HG03442 (cell line): ENCODE measurements around the gene MRFAP1.
"Not testable (repeated sequence)": the region's sequence is repeated elsewhere in the genome, so short reads cannot be mapped to it uniquely, and the experiment has no call there.

Source experiments
- ATAC-seq: cut with Tn5 transposase; IDR thresholded peaks from one replicate; pipeline ENCODE4 v1.9.1; 2021; ENCODE audit warnings: mild to moderate bottlenecking, moderate library complexity; ENCODE audit not compliant: unreplicated experiment

The MRFAP1 gene

DNA sequence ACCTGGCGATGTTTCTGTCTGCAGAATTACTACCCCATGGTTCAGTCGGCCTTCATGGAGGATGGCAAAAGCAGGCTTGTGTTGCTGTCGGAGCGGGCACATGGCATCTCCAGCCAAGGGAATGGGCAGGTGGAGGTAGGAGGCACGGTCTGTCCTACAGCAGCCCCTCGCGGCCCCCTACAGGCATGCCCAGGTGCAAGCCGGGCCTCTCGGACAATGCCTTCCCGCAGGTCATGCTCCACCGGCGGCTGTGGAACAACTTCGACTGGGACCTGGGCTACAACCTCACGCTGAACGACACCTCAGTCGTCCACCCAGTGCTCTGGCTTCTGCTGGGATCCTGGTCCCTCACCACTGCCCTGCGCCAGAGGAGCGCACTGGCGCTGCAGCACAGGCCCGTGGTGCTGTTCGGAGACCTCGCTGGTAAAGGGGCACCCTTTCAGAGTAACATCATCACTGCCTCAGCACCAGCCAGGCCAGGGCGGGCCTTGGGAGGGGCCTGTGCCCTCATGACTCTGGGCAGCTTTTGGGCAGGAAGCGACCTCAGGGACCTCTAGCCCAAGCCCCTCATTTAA, 29.5 kb upstream of the MRFAP1 start:
- ATAC-seq = no peak

DNA sequence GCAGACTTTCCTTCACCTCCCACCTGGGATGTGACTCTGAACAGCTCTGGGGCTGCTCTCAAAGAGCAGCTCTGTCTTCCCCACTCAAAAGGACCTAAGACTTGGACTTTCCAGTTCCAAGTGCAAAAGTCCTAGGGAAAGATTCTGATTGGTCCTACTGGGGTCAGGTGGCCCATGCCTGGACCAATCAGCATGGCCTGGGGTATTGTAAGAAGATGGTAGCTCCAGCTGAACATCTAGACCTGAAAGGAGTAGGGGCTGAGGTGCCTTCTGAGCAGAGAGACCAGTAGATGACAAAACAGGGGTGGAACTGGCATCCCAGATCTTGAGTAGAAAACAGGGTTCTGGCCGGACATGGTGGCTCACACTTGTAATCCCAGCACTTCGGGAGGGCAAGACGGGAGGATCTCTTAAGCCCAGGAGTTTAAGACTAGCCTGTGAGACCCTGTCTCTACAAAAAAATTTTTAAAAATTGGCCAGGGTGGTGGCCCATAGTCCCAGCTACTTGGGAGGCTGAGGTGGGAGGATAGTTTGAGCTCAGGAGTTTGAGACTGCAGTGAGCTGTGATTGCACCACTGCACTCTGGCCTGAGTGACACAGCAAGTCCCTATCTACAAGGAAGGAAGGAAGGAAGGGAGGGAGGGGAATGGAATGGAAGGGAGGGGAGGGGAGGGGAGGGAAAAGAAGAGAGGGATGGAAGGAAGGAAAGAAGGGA, 27.4 kb upstream of the MRFAP1 start:
- ATAC-seq = no peak

DNA sequence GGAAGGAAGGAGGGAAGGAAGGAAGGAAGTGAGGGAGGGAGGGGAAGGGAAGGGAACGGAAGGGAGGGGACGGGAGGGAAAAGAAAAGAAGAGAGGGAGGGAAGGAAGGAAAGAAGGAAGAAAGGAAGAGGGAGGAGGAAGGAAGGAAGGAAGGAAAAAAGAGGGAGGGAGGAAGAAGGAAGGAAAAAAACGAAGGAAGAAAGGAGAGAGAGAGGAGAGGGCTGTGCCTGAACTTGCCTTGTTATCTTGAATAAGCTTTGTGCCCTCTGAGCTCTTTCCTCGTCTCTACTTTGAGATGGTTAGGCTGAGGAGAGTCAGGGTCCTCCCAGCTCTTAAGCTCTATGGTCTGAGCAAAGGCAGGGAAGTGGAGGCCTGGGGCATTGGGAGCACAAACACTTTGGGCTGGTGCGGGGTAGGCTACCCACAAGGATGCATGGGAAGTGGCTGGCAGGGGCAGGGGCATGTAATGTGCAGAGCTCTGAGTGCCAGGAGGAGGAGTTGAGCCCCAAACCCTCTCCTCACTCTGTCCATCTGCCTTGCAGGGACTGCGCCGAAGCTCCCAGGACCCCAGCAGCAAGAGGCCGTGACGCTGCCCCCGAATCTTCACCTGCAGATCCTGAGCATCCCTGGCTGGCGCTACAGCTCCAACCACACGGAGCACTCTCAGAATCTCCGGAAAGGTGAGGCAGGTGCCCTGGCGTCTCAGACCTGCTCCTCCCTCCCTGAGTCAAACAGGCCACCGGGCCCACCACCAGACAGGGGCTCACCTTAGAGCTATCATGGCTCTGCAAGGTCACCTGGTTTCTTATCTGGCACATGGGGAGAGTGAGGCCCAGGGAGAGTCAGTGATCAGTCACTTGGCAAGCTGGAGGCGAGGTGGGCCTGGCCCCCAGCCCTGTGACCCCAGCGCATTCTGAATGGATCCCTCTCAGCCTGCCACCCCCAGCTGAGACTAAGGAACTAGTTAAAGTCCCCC, 26.5 kb upstream of the MRFAP1 start:
- ATAC-seq = no peak

DNA sequence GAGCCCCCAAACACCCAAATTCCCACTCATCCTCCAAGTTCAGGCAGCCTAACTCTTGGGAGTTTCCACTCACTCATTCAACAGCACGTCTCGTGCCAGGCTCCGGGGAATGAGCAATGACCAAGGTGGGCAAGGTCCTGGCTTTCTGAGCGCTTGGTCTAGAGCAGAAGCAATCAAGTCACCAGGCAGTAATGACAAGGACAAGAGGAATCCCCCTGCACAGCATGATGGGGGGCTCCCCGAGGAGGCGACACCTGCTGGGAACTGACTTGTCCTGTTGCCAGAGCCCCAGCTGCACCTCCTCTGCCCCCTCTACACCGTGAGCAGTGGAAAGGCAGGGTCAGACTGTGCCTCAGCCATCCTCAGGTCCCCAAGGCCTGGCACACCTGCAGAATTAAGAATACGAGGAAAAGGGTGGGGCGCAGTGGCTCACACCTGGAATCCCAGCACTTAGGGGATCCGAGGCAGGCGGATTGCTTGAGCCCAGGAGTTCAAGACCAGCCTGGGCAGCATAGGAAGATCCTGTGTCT, 25.7 kb upstream of the MRFAP1 start:
- no peak for ATAC-seq

DNA sequence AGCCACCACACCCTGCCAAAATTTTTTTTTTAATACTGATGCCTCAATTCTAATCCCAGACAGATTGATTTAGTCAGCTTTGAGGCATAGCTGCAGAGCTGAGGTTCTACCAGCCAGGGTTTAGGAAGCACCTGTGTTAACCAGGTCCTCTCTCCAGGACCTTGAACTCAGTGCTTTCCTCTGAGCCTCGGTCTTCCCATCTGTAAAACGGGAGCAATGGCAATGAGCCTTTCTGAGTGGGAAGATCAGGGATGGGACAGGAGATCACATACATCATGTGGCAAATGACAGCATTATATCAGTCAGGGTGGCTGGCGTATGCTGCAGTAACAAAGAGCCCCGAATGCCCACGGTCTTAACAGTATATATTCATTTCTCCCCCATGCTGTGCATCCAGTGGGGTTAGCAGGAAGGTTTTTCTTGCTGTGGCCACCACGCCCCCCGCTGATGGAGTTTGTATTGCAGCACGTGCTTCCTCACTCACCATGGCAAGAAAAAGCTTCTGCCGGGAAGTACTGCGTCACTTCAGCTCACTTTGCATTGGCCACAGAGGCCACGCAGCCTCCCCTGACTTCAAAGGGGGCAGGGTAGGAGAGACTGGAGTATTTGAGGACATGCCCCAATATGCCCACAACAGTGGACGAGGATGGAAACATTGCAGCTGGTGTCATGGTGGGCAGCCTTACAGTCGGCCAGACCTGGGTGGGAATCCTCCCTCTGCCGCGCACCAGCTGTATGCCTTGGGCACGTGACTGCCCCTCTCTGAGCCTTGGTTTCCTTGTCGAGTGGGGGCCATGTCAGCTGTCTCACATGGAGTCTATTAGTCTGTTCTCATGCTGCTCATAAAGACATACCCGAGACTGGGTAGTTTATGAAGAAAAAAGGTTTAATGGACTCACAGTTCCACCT, 24.1 kb upstream of the MRFAP1 start:
- no peak for ATAC-seq

DNA sequence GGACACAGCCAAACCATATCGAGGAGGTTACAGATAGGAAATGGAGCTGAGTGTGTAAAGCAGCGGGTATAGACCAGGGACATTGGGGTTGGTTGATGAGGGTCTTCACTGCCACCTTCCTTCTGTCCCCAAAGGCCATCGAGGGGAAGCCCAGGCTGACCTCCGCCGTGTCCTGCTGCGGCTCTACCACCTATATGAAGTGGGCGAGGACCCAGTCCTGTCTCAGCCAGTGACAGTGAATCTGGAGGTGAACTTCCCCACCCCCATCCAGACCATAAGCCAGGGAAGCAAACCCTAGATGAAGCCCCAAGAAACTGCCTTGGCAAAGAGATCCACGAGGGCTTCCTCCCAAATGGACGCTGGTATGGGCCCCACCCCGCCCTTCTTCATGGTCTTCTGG, 23.2 kb upstream of the MRFAP1 start:
- ATAC-seq = no peak

DNA sequence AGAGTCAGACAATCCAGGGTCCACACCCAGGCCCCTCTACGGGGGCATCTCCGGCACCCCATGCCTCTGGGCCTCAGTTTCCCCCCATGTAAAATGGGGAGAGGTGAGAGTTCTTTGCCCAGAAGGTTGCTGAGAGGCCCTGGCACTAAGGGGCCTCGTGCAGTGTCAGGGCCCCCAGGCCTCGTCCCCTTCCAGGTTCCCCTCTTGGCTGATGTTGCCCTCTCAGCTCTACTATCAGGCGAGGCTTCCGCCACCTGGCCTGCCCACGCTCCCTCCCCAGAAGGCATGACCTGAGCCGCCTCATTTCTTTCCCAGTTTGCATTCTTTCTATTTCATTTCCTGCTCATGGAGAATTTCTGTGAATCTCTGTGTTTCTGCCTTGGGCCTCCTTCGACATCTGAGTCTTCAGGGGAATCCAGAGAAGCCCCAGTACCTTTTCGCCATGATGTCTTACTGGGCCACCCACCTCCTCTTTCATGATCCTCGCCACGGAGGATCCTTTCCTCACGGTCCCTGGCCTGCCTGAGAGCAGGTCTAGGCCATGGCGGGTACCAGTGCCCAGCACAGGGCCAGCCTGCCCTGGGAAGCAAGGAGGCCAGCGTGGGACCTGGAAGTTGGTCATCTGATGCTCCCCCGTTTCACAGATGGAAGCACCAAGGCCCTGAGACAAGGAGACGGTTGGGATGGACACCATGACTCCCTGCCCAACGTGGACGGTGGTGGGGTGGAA, 21.9 kb upstream of the MRFAP1 start:
- ATAC-seq = no peak

DNA sequence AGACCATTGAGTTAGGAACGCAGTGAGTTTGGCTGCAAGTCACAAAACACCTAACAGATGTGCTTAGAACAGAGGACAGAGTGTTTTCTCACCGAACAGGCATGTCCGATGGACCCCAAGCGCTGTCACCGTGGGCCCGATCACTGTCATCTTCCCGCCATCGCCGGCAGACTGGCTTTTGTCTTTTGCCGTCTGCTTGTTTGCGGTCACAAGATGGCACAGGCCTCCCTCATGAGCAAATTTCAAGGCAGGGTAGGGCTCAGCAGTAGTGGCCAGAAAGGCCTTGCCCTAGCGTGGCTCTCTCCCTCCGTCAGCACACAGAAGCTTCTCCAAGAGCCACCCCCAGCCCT, 21.4 kb upstream of the MRFAP1 start:
- no peak for ATAC-seq

DNA sequence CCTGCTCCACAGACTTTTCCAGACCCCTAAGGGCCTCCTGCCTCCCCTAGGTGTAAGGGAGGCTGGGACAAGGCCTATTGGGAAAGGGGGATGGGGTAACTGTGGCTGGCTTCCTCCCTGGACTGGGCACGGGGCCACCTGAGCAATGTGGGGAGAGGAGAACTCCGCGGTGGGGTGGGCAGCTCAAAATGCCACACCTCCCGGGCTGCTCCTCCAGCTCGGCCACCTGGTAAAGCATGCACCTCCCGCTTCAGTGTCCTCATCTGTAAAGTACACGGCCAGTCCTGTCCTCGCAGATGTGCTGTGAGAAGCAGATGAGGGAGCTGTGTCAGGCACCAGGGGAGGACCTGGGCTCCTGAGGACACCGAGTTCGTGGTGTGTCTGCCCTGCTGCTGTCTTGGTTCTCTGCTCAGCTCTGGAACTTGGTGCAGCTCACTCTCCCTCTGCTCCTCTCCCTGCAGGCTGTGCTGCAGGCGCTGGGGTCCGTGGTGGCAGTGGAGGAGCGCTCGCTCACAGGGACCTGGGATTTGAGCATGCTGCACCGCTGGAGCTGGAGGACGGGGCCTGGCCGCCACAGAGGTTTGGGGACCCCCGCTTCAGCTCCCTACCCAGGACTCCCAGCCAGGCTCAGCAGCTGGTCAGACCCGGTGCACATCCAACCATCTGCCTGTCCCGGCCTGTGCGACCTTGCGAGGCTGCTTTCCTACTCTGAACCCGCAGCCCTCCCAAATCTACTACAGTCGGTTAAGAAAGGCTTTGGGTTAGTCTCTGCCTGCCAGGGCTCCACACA, 20.8 kb upstream of the MRFAP1 start:
- ATAC-seq = no peak

DNA sequence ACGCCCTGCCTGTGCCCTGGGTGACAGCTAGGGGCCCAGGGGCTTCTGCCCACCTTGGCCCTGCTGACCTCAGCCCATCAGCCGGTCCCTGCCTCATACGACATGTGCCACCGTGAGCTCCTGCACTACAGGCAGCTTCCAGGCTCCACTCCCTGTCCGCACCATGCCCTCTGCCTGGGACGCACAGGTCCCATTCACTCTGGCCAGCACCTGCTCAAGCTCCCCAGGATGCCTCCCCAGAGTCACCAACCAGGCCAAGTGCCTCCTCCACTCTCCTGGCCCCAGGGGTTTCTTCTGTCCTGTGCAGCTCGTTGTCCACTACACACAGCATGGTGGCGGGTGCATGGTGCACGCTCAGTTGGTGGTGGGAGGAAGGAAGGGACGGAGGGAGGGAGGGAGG, 20.2 kb upstream of the MRFAP1 start:
- no peak for ATAC-seq

DNA sequence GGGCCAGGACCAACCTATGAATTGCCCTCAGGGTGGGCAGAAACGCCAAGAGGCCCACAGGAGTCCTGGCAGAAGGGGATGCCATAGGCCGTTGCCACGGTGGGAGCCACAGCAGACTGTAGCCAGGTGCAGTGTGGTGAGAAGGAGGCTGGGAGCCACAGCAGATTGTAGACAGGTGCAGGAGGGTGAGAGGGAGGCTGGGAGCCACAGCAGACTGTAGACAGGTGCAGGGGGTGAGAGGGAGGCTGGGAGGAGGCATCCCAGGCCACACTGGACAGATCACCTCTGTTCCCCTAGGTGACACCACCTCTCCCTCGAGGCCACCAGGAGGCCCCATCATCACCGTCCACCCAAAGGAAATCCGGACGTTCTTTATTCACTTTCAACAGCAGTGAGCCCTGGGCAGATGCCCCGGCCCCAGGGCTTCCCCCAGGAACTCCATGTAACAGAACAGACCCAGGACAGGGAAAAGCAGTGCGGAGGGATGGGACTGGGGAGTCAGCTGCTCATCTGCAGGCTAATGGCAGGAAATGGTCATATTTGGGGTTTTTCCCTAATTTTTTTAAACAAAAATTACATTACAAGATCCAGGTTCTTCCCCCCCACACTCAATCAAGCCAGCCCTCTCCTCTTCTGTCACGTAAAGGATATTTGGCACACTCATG, 19.5 kb upstream of the MRFAP1 start:
- no peak for ATAC-seq

DNA sequence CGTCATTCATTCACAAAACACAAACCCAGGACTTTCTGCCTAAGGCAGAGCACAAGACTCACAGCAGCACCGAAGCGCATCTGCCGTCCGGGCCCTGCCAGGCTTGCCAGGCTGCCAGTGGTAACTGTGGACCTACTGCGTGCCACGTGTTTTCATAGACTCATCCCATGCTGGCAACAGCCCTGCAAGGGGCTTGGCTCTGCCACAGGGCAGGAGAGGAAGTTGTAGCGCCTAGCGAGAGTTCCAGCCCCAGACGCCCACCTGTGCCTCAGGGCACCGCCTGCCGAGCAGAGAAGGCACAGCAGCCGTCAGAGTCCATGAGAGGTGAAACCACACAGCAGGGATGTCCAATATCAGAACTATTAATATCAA, 18.9 kb upstream of the MRFAP1 start:
- ATAC-seq = no peak

DNA sequence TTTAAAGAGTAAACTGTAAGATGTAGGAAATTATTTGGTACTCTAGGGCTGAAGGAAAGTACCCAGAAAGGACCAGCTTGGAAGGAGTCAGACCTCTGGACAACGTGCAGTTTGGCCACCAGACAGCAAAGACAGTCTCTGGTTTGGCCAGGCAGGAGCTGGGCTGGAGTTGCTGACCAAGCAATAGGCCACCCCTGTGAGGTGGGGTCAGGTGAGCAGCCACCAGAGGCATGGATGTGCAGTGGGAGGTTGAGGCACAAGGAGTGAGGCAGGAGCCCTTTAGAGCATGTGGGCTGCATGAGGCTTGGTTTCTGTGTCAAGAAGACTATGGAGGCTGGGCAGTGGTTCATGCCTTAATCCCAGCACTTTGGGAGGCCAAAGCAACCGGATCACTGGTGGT, 17.7 kb upstream of the MRFAP1 start:
- no peak for ATAC-seq

DNA sequence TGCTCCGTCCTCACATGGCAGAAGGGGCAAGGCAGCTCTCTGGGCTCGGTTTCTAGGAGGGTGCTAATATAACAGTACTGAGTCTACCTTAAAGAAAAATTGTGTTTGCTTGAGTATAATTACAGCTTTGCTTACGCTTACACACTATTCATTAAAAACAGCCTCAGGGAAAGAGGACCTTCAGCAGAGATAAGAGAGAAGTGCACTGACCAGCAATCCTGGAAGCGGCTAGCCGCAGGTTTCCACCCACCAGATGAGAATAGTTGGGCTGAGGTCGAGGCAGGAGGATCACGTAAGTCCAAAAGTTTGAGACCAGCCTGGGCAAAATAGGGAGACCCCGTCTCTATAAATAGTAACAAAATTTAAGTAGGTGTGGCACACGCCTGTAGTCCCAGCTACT, 15.2 kb upstream of the MRFAP1 start:
- no peak for ATAC-seq

DNA sequence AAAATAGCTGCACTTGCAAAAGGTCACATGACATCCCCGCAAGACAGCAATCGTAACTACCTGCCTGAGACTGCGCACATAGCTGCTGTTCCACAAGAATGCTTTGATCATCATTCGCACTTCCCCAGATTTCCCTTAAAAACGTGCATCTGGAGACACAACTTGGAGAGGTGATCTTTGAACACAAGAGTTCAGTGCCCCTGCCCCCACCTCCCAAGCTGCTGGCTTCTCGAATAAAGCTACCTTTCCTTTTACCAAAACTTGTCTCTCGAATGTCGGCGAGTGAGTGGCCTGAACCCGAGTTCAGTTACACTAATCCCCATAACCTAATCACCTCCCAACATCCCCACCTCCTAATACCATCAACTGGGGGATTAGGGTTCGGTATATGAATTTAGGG, 14.4 kb upstream of the MRFAP1 start:
- ATAC-seq = no peak

DNA sequence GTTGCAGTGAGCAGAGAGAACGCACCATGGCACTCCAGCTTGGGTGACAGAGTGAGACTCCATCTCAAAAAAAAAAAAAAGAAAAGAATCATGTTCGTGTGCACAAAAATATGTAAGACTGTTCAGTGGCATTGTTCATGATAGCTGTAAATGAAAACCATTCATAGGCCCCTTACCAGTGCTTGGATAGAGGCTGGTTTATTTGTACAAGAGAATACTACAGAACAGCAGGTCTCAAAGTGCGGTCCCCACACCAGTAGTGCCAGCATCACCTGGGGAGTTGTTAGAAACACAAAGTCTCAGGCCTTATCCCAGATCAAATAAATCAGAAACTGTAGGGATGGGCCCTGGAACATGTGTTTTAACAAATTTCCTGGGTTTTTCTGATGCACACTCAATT, 12.7 kb upstream of the MRFAP1 start:
- ATAC-seq = no peak

DNA sequence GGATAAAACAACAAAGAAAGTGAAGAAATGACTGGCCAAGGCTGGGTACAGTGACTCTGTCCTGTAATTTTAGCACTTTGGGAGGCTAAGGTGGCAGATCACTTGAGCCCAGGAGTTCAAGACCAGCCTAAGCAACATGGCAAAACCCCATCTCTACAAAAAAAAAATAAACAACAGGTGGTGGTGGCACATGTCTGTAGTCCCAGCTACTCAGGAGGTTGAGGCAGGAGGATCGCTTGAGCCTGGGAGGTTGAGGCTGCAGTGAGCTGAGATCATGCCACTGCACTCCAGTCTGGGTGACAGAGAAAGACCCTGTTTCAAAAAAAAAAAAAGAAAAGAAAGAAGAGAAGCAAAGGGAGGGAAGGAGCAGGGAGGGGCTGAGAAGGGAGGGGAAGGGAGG, 12.0 kb upstream of the MRFAP1 start:
- not testable (repeated sequence) for ATAC-seq

DNA sequence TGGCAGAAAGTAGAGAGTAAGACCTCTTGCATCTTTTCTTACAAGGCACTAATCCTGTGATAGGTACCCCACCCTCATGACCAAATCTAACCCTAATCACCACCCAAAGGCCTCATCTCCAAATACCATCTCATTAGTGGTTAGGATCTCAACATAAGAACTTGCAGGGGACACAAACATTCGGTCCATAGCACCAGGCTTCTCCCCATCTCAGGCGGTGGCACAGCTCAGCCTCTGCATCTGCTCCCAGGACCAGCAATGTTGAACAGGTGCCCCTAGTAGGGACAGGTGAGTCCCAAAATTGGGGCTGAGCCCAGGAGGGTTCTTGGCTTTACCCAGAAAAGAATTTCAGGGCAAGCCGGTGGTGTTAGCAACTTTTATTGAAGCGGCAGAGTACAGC, 8.4 kb upstream of the MRFAP1 start:
- no peak for ATAC-seq
